H9 (cell line): Measurements from ENCODE around the gene ERFE. TPM values are rescaled to one million over a fixed set of nuclear protein-coding genes. Genes with fewer than 3 reads are reported as not detected.

Experiments
- DNase-seq: peaks from one replicate; pipeline ENCODE4 v3.0.0-alpha.2; 2017
- H2AFZ ChIP-seq: one replicate; pipeline ENCODE4 v1.6.1; 2013; ENCODE audit warnings: mild to moderate bottlenecking, low read length, control low read depth, moderate library complexity
- H2AK5ac ChIP-seq: 2 replicates; pipeline ENCODE4 v1.6.1; 2013; ENCODE audit warnings: low read length, control low read depth, mixed read lengths; ENCODE audit not compliant: insufficient read length
- H2BK120ac ChIP-seq: one replicate; pipeline ENCODE4 v1.6.1; 2013; ENCODE audit warnings: low read depth, mild to moderate bottlenecking, low read length, control low read depth, inconsistent platforms; ENCODE audit not compliant: poor library complexity, severe bottlenecking
- H2BK12ac ChIP-seq: 2 replicates; pipeline ENCODE4 v1.6.1; 2013; ENCODE audit warnings: low read length, control low read depth, mixed read lengths, low read depth; ENCODE audit not compliant: insufficient read length
- H2BK15ac ChIP-seq: 2 replicates; pipeline ENCODE4 v1.6.1; 2013; ENCODE audit warnings: low read depth, low read length, control low read depth
- H2BK20ac ChIP-seq: one replicate; pipeline ENCODE4 v1.6.1; 2013; ENCODE audit warnings: low read depth, mild to moderate bottlenecking, low read length, control low read depth, inconsistent platforms; ENCODE audit not compliant: poor library complexity, severe bottlenecking
- H2BK5ac ChIP-seq: 2 replicates; pipeline ENCODE4 v1.6.1; 2013; ENCODE audit warnings: low read length, control low read depth, mixed read lengths; ENCODE audit not compliant: insufficient read length
- H3K14ac ChIP-seq: 2 replicates; pipeline ENCODE4 v1.6.1; 2013; ENCODE audit warnings: low read length, control low read depth; ENCODE audit not compliant: insufficient read depth
- H3K18ac ChIP-seq: 2 replicates; pipeline ENCODE4 v1.6.1; 2013; ENCODE audit warnings: low read depth, mild to moderate bottlenecking, mixed read lengths, low read length, control low read depth; ENCODE audit not compliant: insufficient read length
- H3K23ac ChIP-seq: 2 replicates; pipeline ENCODE4 v1.6.1; 2013; ENCODE audit warnings: low read length, control low read depth, mixed read lengths, low read depth; ENCODE audit not compliant: insufficient read length
- H3K23me2 ChIP-seq: 2 replicates; pipeline ENCODE4 v1.6.1; 2013; ENCODE audit warnings: low read depth, mild to moderate bottlenecking, mixed read lengths, low read length, control low read depth; ENCODE audit not compliant: insufficient read length, poor library complexity, severe bottlenecking
- H3K27ac ChIP-seq: 2 replicates; pipeline ENCODE4 v1.5.1; 2013; ENCODE audit warnings: low read length, control low read depth, mixed read lengths, low read depth; ENCODE audit not compliant: insufficient read length
- H3K27me3 ChIP-seq: 2 replicates; pipeline ENCODE4 v1.6.1; 2013; ENCODE audit warnings: low read length, control low read depth, inconsistent platforms; ENCODE audit not compliant: insufficient read depth
- H3K4ac ChIP-seq: 2 replicates; pipeline ENCODE4 v1.6.1; 2013; ENCODE audit warnings: low read depth, mild to moderate bottlenecking, control low read depth, inconsistent platforms, low read length, moderate library complexity
- H3K4me1 ChIP-seq: 2 replicates; pipeline ENCODE4 v1.6.1; 2013; ENCODE audit warnings: low read length, control low read depth, inconsistent platforms; ENCODE audit not compliant: insufficient read depth
- H3K4me2 ChIP-seq: 2 replicates; pipeline ENCODE4 v1.6.1; 2013; ENCODE audit warnings: low read length, control low read depth, mixed read lengths; ENCODE audit not compliant: insufficient read length, insufficient read depth
- H3K56ac ChIP-seq: 2 replicates; pipeline ENCODE4 v1.6.1; 2013; ENCODE audit warnings: low read depth, mild to moderate bottlenecking, mixed read lengths, low read length, control low read depth; ENCODE audit not compliant: insufficient read length
- H3K79me1 ChIP-seq: 2 replicates; pipeline ENCODE4 v1.6.1; 2013; ENCODE audit warnings: low read depth, mild to moderate bottlenecking, moderate library complexity, low read length, control low read depth, inconsistent platforms; ENCODE audit not compliant: insufficient read depth, poor library complexity, severe bottlenecking
- H3K79me2 ChIP-seq: 2 replicates; pipeline ENCODE4 v1.6.1; 2013; ENCODE audit warnings: low read length, control low read depth, inconsistent platforms; ENCODE audit not compliant: insufficient read depth
- H3K9ac ChIP-seq: 2 replicates; pipeline ENCODE4 v1.6.1; 2013; ENCODE audit warnings: low read length, control low read depth, mixed read lengths; ENCODE audit not compliant: insufficient read length; ENCODE audit errors: extremely low read depth
- H3K9me3 ChIP-seq: one replicate; pipeline ENCODE4 v1.6.1; 2013; ENCODE audit warnings: low read depth, low read length, inconsistent platforms; ENCODE audit not compliant: control insufficient read depth
- H3T11ph ChIP-seq: one replicate; pipeline ENCODE4 v1.6.1; 2013; ENCODE audit warnings: mild to moderate bottlenecking, low read length, control low read depth, inconsistent platforms
- H4K20me1 ChIP-seq: one replicate; pipeline ENCODE4 v1.6.1; 2013; ENCODE audit not compliant: control insufficient read depth, insufficient read length, insufficient read depth
- H4K5ac ChIP-seq: 2 replicates; pipeline ENCODE4 v1.6.1; 2013; ENCODE audit warnings: low read depth, mild to moderate bottlenecking, mixed read lengths, low read length, control low read depth; ENCODE audit not compliant: insufficient read length
- H4K8ac ChIP-seq: replicated peaks from 2 replicates; pipeline ENCODE4 v1.6.1; 2013; ENCODE audit warnings: low read length, control low read depth, mixed read lengths, low read depth; ENCODE audit not compliant: insufficient read length
- H4K91ac ChIP-seq: 2 replicates; pipeline ENCODE4 v1.6.1; 2013; ENCODE audit warnings: low read depth, mild to moderate bottlenecking, moderate library complexity, mixed read lengths, low read length, control low read depth; ENCODE audit not compliant: insufficient read length
- H3K27ac Mint-ChIP-seq, 3 experiments: 2 replicates in 2 of 3; 3 replicates in 1 of 3; pipeline ENCODE4 v1.8.0; 2020 to 2021; ENCODE audit warnings: mixed read lengths in 3 of 3, mild to moderate bottlenecking in 1 of 3, moderate library complexity in 1 of 3
- H3K27me3 Mint-ChIP-seq: 2 replicates; pipeline ENCODE4 v1.8.0; 2021; ENCODE audit warnings: low read depth, mild to moderate bottlenecking, moderate library complexity, mixed read lengths
- H3K36me3 Mint-ChIP-seq, 3 experiments: 2 replicates in 2 of 3; 3 replicates in 1 of 3; pipeline ENCODE4 v1.8.0; 2020 to 2021; ENCODE audit warnings: low read depth in 3 of 3, mixed read lengths in 3 of 3; ENCODE audit not compliant: insufficient read depth in 1 of 3
- H3K4me1 Mint-ChIP-seq, 2 experiments: 2 replicates each; pipeline ENCODE4 v1.8.0; 2020; ENCODE audit warnings: mixed read lengths in 2 of 2
- H3K4me3 Mint-ChIP-seq, 2 experiments: 2 replicates in 1 of 2; 3 replicates in 1 of 2; pipeline ENCODE4 v1.8.0; 2020 to 2021; ENCODE audit warnings: mild to moderate bottlenecking in 2 of 2, mixed read lengths in 2 of 2, moderate library complexity in 1 of 2
- H3K9me3 Mint-ChIP-seq, 2 experiments: 2 replicates in 1 of 2; 3 replicates in 1 of 2; pipeline ENCODE4 v1.8.0; 2020; ENCODE audit warnings: mild to moderate bottlenecking in 2 of 2, mixed read lengths in 2 of 2, moderate library complexity in 1 of 2
- WGBS: extraction: QIAGEN DNeasy Blood & Tissue Kit; methylation state at CpG from one replicate; pipeline ENCODE4 v1.1.7; 2013; ENCODE audit warnings: missing lambda C conversion rate, low lambda C conversion rate, mixed read lengths; ENCODE audit not compliant: insufficient read length; ENCODE audit errors: extremely low coverage; 5-methylcytosine and 5-hydroxymethylcytosine counted together
- total RNA-seq: library from RNA; stranded (reverse); gene quantifications from 2 replicates; pipeline ENCODE4 v1.2.1, GENCODE V29; 2021
- TF ChIP-seq, protein P1 (sequence below): fragments of 200-600 bp; sonication (generic); conservative IDR thresholded peaks from 3 replicates; pipeline ENCODE4 v1.8.0; 2021; ENCODE audit warnings: antibody characterized with exemption, mild to moderate bottlenecking

ERFE gene
- total RNA-seq, 1 experiment from 2014 or later = 2.1 TPM

DNA sequence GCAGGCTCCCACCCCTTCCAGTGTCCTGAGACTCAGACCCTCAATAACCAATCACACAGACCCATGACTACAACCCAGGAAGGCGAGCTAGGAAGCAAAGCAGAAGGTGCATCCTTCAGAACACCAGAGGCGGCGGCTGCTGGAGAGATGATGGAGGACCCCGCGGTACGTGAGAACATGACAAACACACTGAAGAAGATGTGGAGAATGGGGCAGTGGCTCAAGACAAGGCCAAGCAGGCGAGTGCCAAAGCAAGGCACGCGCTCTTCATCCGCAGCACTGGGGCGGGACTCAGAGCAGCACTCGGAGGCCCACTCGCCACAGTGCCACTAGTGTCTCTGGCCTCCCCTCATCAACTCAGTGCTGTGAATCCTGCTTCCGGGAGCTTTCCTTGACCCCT, 13.7 kb downstream of the ERFE start:
- Mint-ChIP-seq H3K27me3 (no peaks in the 10 kb centered on the region), H3K4me1 (no peaks in the 10 kb centered on the region), H3K4me3 (no peak overlapping the region), H3K36me3 (peaks cover 16 to 64% (median 41%) of the 10 kb centered on the region in 3 experiments; a peak in 6 of 7 replicates), H3K9me3 (no peaks in the 10 kb centered on the region), H3K27ac (peak overlapping the region in 1 of 3 experiments; percentile 55; a peak in 1 of 7 replicates)
- WGBS = no CpG with 5 or more reads among the region's 14 CpGs
- no peak overlapping the region for H3K56ac ChIP-seq
- no peak overlapping the region for H2AFZ ChIP-seq
- no peak overlapping the region for H3K27ac ChIP-seq
- TF ChIP-seq, protein P1, sequence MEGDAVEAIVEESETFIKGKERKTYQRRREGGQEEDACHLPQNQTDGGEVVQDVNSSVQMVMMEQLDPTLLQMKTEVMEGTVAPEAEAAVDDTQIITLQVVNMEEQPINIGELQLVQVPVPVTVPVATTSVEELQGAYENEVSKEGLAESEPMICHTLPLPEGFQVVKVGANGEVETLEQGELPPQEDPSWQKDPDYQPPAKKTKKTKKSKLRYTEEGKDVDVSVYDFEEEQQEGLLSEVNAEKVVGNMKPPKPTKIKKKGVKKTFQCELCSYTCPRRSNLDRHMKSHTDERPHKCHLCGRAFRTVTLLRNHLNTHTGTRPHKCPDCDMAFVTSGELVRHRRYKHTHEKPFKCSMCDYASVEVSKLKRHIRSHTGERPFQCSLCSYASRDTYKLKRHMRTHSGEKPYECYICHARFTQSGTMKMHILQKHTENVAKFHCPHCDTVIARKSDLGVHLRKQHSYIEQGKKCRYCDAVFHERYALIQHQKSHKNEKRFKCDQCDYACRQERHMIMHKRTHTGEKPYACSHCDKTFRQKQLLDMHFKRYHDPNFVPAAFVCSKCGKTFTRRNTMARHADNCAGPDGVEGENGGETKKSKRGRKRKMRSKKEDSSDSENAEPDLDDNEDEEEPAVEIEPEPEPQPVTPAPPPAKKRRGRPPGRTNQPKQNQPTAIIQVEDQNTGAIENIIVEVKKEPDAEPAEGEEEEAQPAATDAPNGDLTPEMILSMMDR = no peak
- H3K4me1 ChIP-seq = no peaks in the 10 kb centered on the region
- no peaks in the 10 kb centered on the region for H3K79me2 ChIP-seq
- H4K20me1 ChIP-seq = no peaks in the 10 kb centered on the region
- H4K8ac ChIP-seq = no peak overlapping the region
- DNase-seq = no peak
- H3T11ph ChIP-seq = no peak overlapping the region
- no peak overlapping the region for H2AK5ac ChIP-seq
- H3K23me2 ChIP-seq = no peaks in the 10 kb centered on the region
- no peaks in the 10 kb centered on the region for H3K79me1 ChIP-seq
- H3K9ac ChIP-seq = no peak overlapping the region
- H3K4ac ChIP-seq = no peak overlapping the region
- H2BK15ac ChIP-seq = no peak overlapping the region
- no peak overlapping the region for H2BK20ac ChIP-seq
- no peak overlapping the region for H4K5ac ChIP-seq
- H3K23ac ChIP-seq = no peak overlapping the region
- H4K91ac ChIP-seq = no peak overlapping the region
- H2BK5ac ChIP-seq = no peak overlapping the region
- no peaks in the 10 kb centered on the region for H3K9me3 ChIP-seq
- H3K27me3 ChIP-seq = no peaks in the 10 kb centered on the region
- H3K4me2 ChIP-seq = no peak overlapping the region
- H2BK12ac ChIP-seq = no peak overlapping the region
- H2BK120ac ChIP-seq = no peak overlapping the region
- no peak overlapping the region for H3K14ac ChIP-seq
- H3K18ac ChIP-seq = no peak overlapping the region
